GM21515 (cell line): ENCODE results near the gene CABCOCO1.

Source experiments
- ATAC-seq: cut with Tn5 transposase; IDR thresholded peaks from one replicate; pipeline ENCODE4 v1.9.1; 2021; ENCODE audit not compliant: unreplicated experiment

Gene CABCOCO1

DNA sequence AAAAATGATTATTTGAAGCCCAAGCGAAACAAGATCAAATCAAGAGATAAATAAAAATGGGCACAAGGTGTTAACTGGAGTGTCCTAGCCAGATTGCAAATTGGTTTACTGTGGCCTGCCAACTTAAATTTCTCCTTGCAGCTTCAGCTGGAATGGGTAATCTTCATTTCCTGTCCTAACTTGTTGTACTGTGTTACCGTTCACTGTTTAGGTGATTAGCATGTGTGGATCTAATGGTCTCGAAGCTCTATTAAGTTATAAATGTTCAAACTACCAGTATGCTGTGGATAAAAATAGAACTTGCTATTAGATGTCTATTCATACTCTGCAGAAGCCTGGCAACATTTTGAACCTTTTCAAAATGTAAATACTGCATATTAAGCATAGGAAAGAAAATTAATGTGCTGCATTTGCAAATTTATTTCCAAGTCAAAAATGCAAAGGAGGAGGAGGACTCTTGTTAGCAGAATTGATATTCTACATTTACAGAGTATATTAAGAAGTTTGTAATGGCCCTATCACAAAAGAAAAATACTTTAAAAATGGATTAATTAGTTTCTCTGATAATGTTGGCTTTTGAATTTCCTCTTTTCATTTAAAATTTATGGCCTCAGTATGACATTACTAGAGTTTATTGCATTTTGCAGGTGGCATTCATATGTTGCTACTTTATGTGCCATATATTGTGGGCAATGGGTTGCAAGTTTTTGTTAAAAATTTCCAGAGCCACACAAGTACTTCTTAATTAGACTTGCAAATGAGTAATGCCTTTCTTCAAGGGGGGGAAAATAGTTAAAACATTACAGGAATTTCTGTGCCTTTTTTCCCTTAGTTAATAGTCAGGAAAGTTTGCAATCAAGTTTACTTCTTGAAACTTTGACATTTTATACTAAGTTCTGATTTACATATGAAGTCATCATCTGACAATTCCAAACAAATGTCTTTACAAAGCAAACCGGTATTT lies 92.1 kb downstream of the CABCOCO1 start:
- ATAC-seq, result no peak

DNA sequence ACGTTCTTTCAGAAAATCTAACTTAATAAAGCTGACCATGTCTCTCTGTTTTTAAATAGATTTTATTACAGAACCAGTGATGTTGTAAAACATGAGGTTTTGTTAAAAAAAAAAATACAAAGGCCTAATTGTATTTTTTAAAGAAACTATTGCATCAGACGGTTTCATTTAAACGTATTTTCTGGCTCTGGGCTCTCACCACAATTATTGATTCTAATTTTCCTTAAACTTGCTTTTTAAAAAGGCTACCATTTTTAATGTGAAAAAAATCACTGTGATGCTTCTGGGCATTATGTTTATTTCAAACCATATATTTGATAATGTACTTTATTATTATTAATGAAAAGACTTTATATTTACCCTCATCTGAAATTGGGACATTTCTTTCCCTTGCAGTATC lies 94.3 kb downstream of the CABCOCO1 start:
- no peak for ATAC-seq

DNA sequence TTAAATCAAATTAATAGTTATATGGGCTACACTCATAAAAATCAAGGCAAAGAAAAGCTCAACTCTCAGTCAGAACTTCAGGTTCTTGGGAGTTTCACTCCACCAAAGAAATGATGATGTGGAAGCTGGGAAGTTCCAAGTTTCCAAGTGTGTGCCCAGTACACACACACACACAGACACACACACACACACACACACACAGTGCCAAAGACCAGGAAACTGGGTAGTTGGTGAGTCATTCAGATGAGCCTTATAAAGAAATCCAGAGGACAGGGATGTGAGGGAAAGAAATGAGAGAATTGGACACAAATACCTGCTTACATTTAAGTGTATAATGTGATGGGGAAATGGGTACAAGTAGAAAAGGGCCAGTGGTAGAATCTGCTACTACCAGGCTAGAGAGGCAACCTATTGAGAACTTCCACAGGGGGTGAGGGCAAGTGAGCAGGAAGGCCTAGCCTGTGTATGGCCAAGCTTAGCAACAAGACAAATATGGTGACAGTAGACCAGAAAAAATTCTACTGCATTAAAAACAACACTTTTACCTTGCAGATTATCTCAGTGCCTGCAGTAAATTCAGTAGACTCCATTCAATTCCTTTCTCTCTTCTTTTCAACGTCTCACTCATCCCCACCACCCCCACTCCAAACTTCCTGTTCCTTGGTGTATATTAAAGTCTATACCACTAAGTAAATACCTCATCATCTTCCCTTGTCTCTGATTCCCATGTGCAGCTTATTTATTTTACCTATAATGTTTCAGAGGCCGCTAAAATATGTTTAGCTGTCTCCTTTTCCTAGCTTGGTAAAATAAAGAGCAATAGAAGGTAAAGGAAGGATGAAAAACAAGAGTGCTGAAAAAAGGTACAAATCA lies 95.0 kb downstream of the CABCOCO1 start:
- no peak for ATAC-seq

DNA sequence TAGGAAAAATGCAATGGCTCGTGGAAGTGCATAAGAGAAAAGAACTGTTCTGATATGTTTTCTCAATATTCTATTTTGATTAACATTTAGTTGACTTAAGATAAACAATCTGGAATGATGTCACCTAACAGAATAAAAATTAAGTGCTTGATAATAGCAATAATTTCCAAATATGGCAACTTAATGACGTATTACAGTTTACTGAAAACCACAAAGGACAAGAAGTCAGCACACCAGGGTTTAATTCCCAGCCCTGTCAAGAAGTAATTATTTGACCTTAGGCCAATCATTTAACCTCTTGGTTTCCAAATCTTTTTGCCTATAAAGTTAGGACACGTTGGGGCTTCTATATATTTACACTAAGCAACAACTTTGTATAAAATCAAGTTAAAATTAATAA lies 95.7 kb downstream of the CABCOCO1 start:
- no peak for ATAC-seq

DNA sequence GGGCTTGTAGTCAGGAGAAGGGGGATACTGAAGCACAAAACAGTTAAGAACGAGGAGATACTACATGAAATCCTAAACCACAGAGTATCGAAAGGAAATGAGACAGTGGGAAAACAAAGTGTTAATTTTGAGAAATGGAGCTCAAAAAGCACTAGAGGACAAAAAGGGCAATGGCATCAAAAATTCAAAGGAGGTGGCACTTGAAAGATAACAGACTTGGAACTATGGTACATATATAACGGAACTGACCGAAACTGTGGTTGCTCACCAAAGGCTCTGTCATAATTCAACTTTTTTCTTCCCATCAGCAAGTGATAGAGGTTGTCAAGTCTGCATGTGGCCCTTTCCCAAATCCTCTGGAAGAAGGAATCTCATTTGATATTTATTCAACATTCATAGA lies 97.0 kb downstream of the CABCOCO1 start:
- ATAC-seq, result no peak

DNA sequence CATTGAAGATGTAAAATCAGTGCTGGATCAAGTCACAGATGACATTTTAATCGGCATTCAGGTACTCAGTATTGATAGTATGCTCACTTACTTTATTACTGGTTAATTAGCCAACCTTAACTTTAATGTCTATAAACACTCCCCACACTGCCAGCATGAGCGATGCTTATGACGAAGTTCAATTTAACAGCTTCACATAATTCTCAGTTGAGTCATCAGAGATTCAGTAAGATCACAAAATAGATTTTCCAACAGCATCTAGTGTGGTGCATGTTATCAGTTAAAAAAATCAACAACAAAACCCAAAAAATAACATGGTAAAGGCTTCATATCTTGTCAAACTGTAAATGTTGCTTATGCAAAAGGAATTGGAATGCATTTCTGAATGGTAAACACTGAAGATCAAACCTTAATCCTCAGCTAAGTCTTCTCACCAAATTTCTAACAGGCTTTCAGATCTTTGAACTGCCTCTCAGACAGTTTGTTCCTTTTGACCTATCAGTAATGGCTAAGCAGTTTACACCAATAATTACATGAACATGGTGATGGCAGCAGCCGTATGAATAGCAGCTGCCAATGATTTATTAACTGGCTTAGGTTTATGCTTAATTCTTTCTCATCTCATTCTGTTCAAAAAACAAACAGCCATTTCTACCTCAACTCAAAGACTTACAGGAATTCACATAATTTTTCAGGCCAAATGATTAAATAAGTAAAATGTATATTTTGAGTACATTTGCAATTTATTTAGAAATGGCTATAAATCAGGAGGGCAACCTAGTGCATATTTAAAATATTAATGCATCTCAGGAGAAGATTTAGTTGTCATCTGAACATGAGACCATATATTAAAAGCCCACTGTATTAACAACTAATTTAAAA lies 98.5 kb downstream of the CABCOCO1 start:
- ATAC-seq, result no peak

DNA sequence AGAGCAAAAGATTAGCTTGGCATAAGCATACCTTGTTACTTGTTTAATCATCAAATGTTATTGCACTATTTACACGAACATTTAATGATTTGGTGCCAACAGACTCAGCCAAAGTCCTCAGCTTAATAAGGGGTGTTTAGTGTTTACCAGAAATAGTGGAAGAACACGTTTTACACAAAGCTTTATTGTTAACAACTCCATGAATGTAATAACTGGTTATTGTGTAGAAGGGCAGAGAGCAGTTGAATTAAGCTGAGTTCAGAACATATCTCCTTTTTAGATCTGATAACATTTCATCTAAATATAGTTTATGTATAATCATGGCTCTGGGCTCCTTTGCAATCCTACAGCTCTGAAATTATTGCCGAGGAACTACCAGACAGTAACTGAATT lies 99.1 kb downstream of the CABCOCO1 start:
- ATAC-seq, result no peak

DNA sequence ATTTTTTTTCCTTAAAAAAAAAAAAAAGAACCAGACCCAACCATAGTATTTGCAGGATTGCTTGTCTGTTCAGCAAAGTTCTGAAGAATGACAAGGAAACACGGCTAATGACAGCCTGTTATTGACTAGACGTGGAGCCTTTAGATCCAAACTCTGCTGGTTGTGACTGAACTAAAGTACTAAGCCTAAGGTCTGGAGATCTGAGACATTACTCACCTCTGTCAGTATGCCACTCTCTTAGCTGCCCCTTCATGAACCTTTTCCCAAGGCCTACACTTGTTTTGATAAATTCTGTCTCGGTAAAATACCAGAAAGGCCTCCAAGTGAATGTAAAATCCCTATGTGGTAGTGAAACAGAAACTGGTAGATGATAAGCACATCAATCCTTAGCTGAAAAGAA lies 101.0 kb downstream of the CABCOCO1 start:
- no peak for ATAC-seq

DNA sequence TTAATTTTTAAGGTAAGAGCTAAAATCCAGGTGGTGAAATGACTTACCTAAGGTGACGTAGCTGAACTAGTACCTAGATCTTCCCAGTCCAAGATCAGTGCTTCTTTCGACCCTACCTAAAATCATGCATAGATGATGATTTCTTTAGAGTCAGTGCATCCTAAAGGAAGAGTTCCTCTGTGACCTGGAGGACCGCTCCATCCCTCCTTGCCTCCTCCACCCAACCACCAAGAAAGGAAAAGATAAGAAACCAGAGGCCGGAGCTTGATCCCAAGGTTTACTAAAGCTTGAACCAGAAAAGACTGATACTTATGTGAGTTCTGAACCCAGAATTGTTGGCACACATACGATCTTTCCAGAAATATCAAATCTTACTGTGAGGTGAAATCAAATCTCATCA lies 101.8 kb downstream of the CABCOCO1 start:
- no peak for ATAC-seq

DNA sequence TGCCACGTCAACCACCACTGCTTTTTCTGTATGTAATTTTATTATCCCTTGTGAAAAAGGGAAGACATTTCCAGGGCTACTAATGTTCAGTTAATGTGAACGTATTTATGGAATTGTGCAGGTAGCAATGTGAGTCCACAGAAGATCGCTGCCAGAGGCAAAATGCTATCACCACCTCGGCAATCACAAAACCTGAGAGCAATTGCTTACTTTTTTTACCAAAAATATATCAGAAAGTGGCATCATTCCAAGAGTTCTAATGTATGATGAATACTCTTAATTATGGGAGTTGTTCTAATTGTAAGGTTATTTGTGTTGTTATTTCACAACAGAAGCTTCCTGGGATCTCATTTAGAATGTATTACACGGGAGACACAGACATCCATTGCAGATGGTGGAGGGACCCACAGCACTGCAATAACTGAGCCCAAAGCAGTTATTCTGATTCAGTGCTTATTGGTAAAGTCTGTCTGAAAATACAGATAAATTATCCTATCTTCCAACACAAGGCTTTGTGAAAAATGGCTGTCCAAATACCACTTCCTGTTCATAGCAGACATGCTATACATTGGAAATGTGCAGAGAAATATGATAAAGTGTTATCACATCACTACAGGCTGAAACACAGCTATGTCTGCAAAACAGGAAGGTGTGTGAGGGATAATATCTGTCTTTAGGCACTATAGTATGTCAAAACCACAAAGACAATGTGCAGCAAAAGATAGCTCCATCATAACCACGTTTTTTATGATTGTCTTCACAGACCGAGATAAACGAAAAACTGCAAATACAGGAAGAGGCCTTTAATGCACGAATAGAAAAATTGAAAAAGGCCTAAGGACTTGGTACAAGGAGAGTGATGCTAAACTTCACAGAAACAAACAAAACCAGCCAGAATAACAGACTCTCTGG lies 102.7 kb downstream of the CABCOCO1 start:
- no peak for ATAC-seq

DNA sequence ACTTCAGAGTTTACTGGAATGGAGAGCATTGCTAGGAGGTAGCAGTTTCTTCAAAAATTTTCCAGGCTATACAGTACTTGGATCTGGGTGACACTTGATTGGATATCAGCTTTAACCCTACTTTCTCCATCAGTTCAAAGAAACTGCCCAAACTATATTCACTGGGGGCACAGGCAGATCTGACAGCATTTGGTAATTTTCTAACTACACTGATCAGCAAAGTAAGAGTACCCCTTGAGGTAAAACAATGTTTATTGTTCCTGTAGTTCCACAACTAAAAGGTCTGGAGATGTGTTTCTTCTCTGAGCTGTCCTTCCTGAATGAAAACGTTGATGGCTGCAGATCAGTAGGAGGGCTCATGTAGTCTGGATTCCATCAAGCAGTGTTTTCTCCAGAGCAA lies 104.2 kb downstream of the CABCOCO1 start:
- no peak for ATAC-seq

DNA sequence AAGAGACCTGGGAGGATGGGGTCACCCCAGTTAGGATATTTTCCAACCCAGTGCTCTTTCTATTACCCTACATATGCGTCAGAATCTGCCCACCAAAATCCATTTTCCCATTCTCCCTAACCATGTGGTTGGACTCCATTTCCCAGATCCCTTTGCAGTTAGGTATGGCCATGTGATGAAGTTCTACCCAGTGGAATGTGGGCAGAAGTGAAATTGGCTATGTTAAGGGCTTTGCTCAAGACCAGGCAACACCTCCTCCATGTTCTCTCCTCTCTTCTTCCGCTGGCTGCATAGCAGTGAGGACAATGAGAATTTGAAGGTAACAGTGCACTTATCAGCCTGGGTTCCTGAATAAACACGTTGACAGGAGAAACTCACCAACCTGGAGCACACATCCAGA lies 111.3 kb downstream of the CABCOCO1 start:
- ATAC-seq, result no peak

DNA sequence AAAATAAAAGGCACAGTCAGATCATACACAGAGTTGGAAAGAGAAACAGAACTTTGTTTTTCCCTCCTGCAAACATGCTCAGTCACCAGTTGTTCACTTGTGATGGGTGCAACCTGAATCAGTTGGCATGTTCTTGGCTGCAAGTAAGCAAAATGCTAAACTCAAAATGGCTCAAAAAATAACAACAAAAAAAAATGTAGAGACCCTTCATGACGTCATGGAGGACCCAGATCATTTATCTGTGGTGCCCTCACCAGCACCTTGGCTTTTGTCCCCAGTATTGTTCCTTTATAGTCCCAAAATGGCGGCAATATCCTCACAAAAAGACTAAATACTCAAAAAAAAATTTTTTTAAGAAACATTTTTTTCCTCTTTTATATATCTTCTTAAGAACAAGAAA lies 112.4 kb downstream of the CABCOCO1 start:
- ATAC-seq, result no peak

DNA sequence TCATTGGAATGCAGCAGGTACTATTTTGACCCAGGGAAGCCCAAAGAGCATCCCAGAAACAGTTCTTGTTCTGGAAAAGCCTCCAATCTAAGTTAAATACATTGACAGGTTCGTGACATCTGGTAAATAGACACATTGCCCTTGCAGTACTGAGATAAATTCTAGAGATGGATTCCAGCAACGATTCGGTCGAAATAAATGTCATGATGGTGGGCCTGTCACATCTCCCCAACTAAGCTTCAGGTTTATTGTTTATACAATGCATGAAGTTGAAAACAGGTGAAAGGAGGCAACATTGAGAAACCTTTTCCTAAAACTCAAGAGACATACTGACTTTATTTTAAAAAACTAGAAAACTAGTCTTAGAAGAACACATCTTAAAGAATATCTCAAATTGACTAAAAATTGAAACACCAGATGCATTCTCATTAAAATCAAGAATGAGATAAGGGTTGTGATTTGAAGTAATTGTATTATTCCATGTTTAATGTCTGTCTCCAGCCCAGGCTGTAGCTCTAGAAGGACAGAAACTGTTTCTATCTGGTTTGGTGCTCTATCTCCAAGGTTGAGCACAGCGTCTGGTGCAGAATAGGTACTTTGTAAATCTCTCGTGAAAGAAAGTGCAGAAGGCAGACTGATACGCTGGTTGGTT lies 114.0 kb downstream of the CABCOCO1 start:
- ATAC-seq, result no peak

DNA sequence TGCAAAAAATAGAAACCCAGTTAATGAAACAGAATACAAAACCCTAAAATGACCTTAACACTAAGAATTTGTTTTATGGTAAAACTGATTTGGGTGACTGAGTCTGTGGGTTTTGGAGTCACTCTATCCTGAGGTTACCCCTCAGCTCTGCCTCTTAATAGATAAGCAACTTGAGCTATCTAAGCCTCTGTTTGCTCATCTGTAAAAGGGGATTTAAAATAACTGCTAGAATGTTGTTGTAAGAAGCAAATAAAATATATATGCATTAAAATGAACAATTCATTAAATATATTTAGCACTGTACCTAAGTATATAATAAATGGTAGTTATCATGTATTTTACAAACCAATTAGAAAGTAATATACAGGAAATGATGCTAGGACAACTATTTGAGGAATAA lies 115.4 kb downstream of the CABCOCO1 start:
- ATAC-seq, result no peak

DNA sequence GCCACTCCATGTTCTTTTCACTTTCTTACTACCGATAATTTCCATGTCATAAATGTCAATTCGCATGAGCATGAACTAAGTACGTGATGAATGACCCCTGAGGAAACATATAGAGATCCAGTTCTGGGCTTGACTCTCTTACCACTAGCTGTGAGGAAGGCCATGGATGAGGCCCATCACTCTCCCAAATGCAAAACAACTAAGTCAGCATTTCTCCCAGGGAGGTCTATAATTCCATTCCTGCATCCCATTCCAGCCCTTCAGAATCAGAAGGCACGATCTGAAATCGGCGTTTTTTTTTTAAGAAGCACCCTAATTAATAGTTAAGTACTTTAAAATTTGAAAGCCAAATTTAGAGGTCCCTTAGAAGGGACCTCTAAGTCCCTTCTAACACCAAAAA lies 116.5 kb downstream of the CABCOCO1 start:
- ATAC-seq, result no peak

DNA sequence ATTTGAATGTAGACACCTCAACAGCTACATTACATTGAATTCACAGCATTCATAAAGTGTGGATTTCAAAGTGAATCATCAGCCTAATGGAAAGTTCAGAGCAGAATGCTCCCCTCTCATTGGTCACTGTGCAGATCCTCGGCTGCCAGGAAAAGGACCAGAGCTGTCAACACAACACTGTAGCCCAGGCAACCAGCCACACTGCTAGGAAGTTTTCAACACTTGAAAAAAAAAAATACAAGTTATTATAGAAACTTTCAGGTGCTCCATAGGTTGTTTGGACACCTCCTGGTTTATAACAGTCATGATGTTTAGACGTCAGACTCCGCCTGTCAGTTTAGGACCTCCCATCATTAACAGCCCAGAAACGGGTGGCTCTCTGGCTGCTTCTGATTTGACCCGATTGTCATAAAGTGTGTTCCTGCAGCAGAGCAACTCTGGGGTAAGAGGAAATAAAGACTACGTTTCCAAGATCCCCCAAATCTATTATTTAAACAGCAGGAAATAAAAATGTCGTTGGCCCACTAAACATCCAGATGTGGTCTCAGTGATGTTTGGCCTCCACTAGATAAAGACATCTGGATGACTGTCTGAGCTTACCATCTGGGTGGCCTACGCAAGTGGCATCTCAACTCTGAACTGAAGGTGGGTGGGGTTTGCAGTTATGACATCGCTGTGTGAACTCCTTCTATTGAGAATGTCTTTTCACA lies 117.4 kb downstream of the CABCOCO1 start:
- no peak for ATAC-seq

DNA sequence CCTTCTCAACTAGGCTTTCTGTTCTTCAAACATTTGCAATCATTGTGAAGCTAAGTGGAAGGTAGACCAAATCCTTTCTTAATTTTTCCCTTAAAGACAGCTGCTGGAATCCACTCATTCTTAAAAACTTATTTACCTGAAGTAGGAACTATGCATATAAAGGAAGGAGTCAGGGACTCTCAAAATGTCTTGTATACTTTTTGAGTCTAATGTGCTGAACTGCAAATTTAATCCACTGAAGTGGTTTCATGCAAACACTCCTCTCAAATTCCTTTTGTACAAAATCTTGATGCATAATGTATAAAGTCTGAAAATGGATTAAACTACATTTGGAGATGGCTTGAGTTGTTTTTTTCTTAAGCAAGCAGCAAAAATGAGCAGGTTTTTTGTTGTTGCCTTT lies 118.0 kb downstream of the CABCOCO1 start:
- ATAC-seq, result no peak

DNA sequence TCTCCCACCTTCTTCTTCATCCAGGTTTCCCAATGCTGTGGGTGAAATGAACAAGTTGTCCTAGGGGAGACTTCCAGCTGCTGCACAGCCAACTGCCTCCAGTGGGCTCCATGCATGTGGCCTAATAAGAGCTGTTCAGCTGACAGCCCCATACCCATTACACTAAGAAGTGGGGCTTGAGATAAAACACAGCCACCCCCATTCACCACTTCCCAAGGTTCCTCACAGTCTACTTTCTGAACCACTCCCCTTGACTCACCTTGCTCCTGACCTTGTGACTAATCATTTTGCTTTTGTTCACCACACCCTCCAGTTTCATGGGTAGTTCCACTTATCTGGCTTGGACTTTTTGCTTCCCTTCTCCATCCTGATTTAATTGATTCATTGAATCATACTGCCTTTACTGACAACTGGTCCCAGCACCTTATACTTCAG lies 119.3 kb downstream of the CABCOCO1 start:
- ATAC-seq, result no peak
